Stimulated activated CD8-positive, alpha-beta memory T cell treated with anti-CD3 and anti-CD28 coated beads, Interleukin-2, amount 100 ng/mL, for 48 hours (primary cell): Measurements from ENCODE around the gene PUS3.
"Not testable (repeated sequence)": the region's sequence is repeated elsewhere in the genome, so short reads cannot be mapped to it uniquely, and the experiment has no call there.

Experiments used
- DNase-seq, 2 donors: peaks; one replicate each; pipeline ENCODE4 v3.0.0-alpha.2; 2020; ENCODE audit warnings: low read depth in 2 of 2

The PUS3 gene

GRCh38 chr11:125871391-125872137, 31.4 kb downstream of the PUS3 start:
- DNase-seq, result peak in 1 of 2 donors; percentile 23

DNA sequence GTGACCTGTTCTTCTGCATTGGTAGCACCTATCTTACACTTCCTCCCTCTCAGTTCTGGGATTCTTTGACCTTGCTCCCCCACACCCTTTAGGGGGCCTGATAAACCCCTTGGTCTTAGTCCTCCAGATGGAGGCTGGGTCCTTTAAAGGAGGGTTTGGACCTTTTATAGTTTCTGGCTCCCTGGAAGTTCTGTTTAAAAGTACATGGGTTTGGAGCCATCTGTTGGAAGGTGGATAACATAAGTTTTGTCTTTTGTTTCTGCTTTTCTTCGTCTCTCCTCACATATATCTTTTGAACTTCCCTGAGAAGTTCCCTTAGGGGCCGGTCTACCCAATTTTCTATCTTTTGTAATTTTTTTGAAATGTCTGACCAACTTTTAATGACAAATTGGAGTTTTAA, 33.5 kb downstream of the PUS3 start:
- no peak for DNase-seq

GRCh38 chr11:125865354-125865753, 37.7 kb downstream of the PUS3 start:
- not testable (repeated sequence) for DNase-seq

DNA sequence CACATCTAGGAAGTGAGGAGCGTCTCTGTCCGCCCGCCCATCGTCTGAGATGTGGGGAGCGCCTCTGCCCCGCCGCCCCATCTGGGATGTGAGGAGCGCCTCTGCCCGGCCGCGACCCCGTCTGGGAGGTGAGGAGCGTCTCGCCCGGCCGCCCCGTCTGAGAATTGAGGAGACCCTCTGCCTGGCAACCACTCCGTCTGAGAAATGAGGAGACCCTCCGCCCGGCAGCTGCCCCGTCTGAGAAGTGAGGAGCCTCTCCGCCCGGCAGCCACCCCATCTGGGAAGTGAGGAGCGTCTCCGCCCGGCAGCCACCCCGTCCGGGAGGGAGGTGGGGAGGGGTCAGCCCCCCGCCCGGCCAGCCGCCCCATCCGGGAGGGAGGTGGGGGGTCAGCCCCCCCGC, 40.2 kb downstream of the PUS3 start:
- DNase-seq, result not testable (repeated sequence)

DNA sequence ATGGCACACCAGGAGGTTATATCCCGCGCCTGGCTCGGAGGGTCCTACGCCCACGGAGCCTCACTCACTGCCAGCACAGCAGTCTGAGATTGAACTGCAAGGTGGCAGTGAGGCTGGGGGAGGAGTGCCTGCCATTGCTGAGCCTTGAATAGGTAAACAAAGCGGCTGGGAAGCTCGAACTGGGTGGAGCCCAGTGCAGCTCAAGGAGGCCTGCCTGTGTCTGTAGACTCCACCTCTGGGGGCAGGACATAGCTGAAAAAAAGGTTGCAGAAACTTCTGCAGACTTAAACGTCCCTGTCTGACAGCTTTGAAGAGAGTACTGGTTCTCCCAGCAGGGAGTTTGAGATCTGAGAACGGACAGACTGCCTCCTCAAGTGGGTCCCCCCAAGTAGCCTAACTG, 45.3 kb downstream of the PUS3 start:
- DNase-seq, result not testable (repeated sequence)

- DNase-seq, result no peak
Observed at GRCh38 chr11:125846188-125846587, 56.8 kb downstream of the PUS3 start.
